GM18517 (cell line): Measurements from ENCODE around the gene SDCCAG8.

Experiments
- ATAC-seq: cut with Tn5 transposase; IDR thresholded peaks from one replicate; pipeline ENCODE4 v1.9.1; 2021; ENCODE audit warnings: mild to moderate bottlenecking, moderate library complexity; ENCODE audit not compliant: unreplicated experiment

The SDCCAG8 gene

DNA sequence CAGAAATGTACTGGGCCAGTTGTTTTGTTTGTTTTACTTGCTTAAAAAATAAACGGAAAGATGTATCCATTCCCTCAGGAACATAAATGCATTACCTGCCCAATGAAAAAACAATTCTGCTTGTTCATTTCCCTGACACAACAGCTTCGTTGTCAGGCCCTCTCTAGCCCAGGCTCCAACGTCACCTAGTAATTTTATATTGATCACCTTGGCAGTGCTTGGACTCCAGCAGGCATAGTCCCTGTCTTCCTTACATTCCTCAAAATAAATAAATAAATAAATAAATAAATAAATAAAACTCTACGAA, 2.0 kb upstream of the SDCCAG8 start:
- ATAC-seq = no peak

- no peak for ATAC-seq
These were observed 1.5 kb upstream of the SDCCAG8 start for GRCh38 chr1:243254233-243254926.

- ATAC-seq = peak; percentile 56
These were observed 682 bp upstream of the SDCCAG8 start, which contains the start of gene CEP170 for GRCh38 chr1:243254927-243255790. Gene CEP170, minus strand, starts transcription at chr1:243255281. Its CDS starts 30,001 bp downstream, at chr1:243225280.

- no peak for ATAC-seq
These were observed 749 bp downstream of the SDCCAG8 start for GRCh38 chr1:243256590-243256989.

- no peak for ATAC-seq
These were observed 1.3 kb downstream of the SDCCAG8 start for GRCh38 chr1:243257189-243257588.

GRCh38 chr1:243258731-243259130, 2.9 kb downstream of the SDCCAG8 start:
- ATAC-seq = no peak

- ATAC-seq = no peak
These were observed 4.5 kb downstream of the SDCCAG8 start for GRCh38 chr1:243260221-243260880.

GRCh38 chr1:243261390-243261789, 5.5 kb downstream of the SDCCAG8 start:
- ATAC-seq = no peak

DNA sequence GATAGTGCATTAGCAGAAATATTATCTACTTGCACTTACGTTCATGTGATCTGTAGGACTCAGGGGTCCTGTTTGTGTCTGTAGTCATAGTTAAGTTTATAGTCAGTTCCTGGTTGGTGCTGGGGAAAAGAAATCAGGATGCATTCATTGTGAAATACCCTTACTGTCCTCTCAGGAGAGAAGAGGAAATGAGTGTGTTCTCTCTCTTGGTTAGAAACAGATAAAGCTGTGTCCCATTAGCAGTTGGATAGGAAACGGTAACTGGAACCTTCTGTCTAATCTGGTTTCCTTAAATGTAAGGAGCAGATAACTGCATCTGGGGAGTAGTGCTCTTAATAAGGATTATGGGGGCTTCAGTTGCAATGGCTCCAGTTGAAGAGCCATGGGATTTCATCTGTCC, 8.9 kb downstream of the SDCCAG8 start:
- ATAC-seq = no peak

- ATAC-seq = no peak
These were observed 10.4 kb downstream of the SDCCAG8 start for GRCh38 chr1:243266231-243266630.

DNA sequence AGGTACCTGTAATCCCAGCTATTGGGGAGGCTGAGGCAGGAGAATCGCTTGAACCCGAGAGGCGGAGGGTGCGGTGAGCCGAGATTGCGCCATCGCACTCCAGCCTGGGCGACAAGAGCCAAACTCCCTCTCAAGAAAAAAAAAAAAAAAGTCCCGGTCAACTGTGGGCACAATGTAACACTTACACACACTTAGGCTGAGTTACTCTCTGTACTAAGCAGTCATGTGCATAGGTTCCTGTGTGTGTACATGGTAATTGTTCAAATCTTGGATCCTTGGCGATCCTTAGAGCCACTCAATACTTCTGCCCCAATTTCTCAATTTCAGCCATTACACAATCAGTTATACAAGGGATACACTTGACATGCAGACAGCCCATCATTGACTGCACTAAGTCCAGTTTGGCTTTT, 11.6 kb downstream of the SDCCAG8 start:
- no peak for ATAC-seq

GRCh38 chr1:243267914-243268653, 12.2 kb downstream of the SDCCAG8 start:
- no peak for ATAC-seq

GRCh38 chr1:243268751-243269460, 13.1 kb downstream of the SDCCAG8 start:
- no peak for ATAC-seq

DNA sequence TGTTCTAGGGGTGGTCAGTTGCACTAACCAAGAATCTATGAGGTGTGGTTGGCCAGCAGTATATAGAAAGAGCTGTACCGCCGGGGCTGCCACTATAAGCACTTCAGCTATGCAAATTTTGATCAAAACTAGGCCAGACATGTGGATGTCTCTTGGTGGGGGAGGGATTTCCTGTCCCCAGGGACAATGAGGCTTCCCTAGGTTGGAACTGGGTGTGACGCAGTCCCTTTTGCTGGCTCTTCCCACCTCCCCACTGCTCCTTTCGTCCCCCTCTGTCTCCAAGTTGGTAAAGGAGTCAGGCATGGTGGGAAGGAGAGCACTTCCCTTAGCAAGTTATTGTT, 13.6 kb downstream of the SDCCAG8 start:
- no peak for ATAC-seq

DNA sequence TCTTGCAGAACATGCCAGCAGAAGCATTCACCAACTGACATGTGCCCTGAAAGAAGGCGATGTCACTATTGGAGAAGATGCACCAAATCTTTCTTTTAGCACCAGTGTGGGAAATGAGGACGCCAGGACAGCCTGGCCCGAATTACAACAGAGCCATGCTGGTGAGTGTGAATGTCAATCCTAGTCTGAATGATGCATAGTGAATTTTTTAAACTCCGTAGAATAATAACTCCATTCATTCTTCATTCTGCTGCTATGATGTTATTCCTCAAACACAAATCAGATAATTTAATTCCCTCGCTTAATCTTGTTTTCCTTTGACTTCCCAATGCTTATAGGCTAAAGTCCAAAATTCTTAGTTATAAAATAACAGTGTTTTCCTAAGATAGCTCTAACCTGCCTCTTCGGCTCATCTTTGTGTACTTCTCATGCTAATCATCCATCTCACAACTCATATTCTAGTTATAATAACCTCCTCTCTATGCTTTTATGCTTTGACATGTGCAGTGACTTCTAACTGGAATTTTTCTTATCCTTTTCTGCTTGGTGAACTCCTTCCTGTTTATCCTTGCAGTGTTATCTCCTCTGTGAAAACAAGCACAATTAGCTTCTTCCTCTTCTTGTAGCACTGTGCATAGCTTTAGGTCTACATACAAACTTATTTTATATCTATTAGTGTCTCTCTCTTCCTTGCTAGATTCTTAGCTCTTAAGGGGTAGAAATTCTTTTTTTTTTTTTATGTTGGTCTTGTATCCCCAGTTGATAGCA, 14.4 kb downstream of the SDCCAG8 start:
- ATAC-seq = no peak

DNA sequence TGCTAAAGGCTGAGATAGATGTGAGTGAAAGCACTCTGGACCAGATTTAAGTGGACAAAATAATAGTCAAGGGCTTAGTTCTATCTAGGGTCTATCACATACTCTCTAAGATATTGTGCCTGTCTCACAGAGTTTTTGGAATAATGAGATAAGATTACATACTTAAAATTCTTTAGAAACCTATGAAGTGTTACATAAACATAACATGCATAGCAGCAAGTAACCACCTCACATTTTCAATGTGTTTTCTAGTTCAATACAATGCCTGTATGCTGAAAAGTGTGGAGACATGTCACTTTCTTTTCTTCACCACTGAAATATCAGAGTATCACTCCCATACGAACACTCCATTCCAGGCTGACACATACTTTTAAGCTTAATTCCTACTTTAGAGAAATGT, 16.2 kb downstream of the SDCCAG8 start:
- no peak for ATAC-seq

GRCh38 chr1:243272401-243272800, 16.6 kb downstream of the SDCCAG8 start:
- ATAC-seq = no peak

GRCh38 chr1:243273506-243273905, 17.7 kb downstream of the SDCCAG8 start:
- no peak for ATAC-seq

- no peak for ATAC-seq
These were observed 18.1 kb downstream of the SDCCAG8 start for GRCh38 chr1:243273945-243274344.

- ATAC-seq = no peak
These were observed 19.5 kb downstream of the SDCCAG8 start for GRCh38 chr1:243275316-243275715.
